NCI-H69 (cell line): ENCODE data around the gene UGT1A4.
A peak's percentile ranks its signal among the peaks of the same experiment; 100 is the strongest.

ENCODE experiments used
- DNase-seq: peaks from one replicate; lab custom pipeline; 2025; lab: John Stamatoyannopoulos, UW

UGT1A4 gene

DNA sequence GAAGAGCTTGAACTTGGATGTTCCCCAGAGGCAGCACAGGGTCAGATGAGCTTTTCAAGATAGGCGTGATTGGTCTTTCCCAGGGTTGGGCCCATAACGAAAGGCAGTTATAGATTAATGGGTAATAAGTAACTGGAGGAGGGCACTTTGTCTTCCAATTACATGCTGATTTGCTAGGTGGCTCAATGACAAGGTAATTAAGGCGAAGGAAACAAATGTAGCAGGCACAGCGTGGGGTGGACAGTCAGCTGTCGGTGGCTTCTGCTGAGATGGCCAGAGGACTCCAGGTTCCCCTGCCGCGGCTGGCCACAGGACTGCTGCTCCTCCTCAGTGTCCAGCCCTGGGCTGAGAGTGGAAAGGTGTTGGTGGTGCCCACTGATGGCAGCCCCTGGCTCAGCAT is at the start of gene UGT1A4:
Gene UGT1A4 (plus strand): TSS at position 185 of the 400 bp plus-strand sequence. CDS start 85 bp downstream, at position 270.
- no peak for DNase-seq

- no peak for DNase-seq
Observed at GRCh38 chr2:233671290-233672161, 47.0 kb upstream of the UGT1A4 start, which contains the start of gene UGT1A9. TSS of gene UGT1A9 (plus strand) at chr2:233671898. CDS start at chr2:233671935, 37 bp downstream.

DNA sequence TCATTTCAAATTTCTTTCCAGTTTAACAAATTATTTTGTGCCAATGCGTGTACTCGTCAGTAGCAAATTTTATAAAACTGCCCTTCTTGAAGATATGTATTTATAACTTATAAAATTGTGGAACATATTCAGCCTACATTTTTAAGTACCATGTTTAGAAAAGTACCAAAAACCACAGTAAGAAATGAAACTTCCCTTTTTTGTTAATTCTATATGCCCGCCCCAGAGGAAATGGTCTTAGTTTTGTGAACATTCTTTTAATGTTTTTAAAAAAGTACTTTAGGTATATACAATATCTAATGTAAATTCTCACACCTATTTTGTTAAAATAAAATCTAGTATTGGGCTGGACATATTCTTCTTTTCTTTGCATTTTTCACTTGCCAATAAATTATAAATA is 45.6 kb upstream of the UGT1A4 start:
- no peak for DNase-seq

GRCh38 chr2:233673896-233674295 is 44.6 kb upstream of the UGT1A4 start:
- DNase-seq = no peak

GRCh38 chr2:233674314-233674713 is 44.2 kb upstream of the UGT1A4 start:
- DNase-seq = no peak

DNA sequence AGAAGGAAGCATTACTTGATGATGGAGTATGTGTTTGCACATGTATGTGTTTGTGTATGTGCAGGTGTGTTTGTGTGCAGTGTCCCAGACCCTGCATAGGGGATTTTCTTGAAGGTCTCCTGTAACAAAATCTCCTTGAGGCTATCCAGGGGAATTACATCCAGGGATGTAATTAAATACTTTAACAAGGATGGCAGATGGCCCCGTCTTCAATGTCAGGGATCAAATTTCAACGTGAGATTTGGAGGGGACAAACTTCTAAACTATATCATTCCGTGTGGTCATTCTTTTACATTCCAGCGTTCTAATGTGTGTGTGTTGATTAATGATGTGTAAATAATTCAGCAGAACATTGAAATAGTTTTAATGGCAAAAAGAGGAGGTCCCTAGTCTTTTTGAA is 43.5 kb upstream of the UGT1A4 start:
- peak; percentile 43 for DNase-seq

- no peak for DNase-seq
Observed at GRCh38 chr2:233676046-233676445, 42.5 kb upstream of the UGT1A4 start.

DNA sequence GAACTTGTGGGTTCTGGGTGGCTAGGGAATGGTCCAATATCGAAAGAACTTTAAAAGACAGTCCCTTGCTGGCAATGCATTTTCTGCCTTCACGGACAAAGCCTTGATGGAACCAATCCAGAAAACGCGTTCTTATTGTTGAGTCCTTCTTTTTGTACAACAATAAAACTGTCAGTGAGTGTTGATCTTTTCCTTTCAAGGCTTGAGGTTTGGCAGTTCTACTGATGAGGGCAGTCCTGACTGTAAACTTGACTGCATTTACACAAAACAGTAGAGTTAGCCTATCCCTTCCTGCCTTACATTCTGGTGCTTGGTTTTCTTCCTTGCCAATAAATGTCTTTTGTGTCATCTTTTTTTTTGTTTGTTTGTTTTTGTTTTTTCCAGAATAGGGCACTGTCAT is 39.3 kb upstream of the UGT1A4 start:
- DNase-seq = no peak

GRCh38 chr2:233680361-233681045 is 38.0 kb upstream of the UGT1A4 start:
- no peak for DNase-seq

GRCh38 chr2:233681521-233682099 is 36.9 kb upstream of the UGT1A4 start, which contains the start of gene UGT1A7:
TSS of gene UGT1A7 (plus strand) at chr2:233681901. CDS start at chr2:233681938, 37 bp downstream.
- no peak for DNase-seq

DNA sequence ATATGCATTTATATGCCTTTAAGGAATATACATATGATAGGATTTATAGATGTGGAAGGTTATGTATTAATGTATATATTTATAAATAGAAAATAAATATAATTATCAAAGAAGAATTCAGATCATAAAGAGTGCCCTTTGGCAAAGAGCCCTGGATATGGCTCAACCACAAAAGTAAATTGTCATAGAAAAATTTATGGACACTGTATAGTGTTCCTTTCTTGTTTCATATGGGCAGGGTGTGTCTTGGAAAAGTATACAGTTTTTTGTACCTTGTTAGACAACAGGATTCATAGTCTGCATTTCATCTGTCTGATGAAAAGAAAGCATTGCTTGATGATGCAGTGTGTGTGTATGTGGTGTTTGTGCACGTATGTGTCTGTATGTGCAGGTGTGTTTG is 33.9 kb upstream of the UGT1A4 start:
- DNase-seq = no peak

DNA sequence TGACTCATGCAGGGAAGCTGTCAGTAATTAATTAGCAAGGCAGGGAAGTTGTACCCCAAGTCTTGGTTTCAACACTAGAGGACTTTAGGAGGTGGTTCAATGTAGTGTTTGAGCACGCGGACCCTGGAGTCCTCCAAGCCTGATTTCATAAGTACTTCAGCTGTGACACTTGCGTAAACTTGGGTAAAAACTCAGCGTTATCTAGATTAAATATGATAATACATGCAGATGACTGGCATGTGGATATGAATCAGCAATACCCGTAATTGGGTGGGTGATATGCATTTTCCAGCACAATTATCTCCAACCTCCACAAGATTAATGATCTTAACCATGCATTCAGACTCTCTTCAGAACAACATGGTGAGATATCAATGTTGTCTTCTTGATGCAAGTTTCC is 31.6 kb upstream of the UGT1A4 start:
- no peak for DNase-seq

- no peak for DNase-seq
Observed at GRCh38 chr2:233688341-233688740, 30.2 kb upstream of the UGT1A4 start.

DNA sequence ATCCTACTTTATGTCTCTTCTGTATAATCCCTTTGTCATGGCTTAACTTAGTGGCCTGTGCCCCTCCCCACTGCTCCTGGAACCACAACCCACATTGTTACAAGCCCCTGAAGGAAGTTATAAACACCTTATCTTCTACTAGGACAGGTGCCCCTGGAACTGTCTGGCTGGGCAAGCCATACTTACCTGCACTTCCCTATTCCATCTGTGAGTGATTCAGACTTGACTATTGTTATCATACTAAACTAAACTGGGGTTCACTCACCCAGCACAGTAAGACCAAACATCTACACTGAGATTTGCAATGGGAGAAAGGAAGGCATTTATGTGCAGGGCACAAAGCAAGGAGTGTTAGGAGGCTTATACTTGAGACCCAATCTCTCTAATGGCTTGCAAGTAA is 29.5 kb upstream of the UGT1A4 start:
- DNase-seq = no peak

DNA sequence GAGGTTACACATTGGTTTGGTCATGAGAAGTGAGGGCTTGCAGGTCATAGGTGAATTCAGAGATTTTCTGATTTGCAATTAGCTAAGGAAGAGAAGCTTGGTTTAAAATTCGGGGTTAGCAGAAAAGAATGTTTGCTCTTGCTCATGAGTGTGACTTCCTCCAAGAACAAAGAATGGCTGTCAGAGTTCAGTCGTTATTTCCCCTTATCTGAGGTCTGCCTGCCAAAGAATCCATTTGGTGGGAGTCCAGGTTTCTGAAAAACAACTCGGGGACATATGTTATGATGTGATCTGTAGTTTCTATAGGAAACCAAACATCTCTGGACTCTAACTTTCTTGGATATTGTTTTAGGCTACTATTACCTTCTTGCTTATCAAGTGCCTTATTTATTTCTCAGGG is 29.0 kb upstream of the UGT1A4 start:
- no peak for DNase-seq

DNA sequence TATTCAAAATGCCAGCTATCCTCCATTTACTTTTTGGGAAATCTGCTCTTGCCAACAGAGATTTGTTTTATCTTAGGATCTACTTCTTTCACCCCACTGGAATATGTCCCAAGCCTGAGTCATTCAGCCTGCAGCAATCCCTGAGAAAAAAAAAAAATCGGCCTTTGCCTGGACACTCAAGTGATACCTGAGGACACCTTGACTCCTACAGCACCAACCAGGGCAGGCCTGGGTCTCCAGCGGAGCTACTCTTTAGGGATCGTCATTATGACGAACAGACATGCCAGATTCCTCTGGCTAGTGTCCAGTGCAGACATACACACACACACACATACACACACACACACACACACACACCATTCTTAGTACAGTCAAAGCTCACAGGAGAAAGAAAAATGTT is 28.1 kb upstream of the UGT1A4 start:
- DNase-seq = no peak

GRCh38 chr2:233691443-233692433 is 26.8 kb upstream of the UGT1A4 start:
- no peak for DNase-seq

DNA sequence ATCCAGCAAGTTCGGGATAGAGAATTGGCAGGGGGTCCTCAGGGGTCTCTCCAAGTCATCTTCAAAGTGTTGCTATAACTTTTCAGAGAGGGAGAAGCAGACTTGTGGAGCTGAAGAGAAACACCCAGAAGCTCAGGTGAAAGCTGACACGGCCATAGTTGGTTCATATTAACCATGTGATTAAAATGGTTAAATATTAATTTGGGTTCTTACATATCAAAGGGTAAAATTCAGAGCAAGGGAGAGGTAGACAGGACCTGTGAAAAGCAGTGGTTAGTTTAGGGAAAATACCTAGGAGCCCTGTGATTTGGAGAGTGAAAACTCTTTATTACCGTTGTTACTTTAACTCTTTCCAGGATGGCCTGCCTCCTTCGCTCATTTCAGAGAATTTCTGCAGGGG is 25.9 kb upstream of the UGT1A4 start, which contains the start of gene UGT1A6:
Gene UGT1A6 (plus strand): TSS at position 243 of the 400 bp plus-strand sequence. CDS start 115 bp downstream, at position 358.
- DNase-seq = no peak

DNA sequence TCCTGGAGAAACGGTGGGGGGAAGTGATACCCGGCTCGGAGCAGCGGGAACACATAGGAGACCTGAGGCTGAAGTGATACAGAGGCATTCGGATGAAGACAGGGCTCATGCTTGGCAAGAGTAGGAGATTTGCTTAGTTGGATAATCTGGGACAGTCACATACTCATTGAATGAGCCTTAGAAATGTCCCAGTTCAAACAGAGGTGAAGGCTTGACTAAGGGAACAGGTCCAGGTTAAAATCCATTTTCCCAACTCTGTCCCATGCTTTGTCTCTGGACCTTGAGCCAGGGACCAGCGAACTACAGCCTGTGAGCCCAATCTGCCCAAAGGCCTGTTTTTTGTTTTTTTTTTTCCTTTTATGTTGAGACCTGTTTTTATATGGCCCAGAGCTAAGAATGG is 24.6 kb upstream of the UGT1A4 start:
- no peak for DNase-seq

DNA sequence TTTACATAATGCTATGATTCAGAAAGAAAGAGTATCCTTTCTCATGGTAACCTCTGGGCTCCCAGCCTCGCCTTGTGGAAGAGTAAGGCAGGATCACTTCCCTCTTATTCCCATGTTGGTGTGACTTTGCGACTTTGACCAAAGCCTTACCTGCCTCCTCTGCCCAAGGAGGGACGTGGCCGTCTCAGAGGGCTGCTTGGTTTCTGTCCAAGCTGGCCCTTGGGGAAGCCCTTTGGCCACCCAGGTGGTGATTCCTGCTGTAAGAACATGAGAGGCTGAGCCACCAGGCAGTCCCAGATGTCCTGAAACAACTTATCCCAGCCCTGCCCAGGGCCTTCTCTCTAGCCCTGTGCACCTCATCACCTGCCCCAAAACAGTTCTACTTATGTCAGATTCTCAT is 19.8 kb upstream of the UGT1A4 start:
- DNase-seq = no peak

DNA sequence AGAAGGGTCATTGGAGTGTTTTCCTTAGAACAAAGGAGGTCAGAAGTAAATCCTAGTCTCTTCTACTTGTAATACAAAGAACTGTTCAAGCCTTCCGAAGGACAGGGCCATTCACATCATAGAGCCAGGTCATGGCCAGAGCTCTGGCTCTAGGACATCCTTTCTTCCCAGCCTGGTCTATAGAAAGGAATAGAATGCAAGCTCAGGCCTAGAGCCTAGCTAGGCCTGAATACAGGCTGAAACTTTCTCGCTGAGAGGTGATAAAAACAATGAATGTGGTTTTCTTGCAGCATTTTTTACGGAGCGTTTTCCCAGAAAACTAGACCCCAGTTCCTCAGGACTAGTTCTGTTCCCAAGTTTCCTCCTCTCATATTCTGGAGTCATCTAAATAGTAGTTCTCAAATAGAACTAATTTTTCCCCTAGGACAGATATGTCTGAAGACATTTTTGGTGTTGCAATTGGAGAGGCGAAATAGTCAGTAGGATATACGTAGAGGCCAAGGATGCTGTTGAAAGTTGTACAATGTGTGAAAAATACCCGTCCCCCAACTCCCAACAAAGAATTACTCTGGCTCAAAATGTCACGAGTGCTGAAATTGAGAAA is 19.0 kb upstream of the UGT1A4 start:
- DNase-seq = no peak
